H1 (cell line): ENCODE data around the gene HEPACAM.

Experiments used
- BACH1 ChIP-seq: IDR thresholded peaks from 2 replicates; pipeline ENCODE4 v1.6.1; 2012; ENCODE audit warnings: low read length, improper control_type of control experiment
- EP300 ChIP-seq, 2 experiments: IDR thresholded peaks; 1 replicate in 1 of 2; 2 replicates in 1 of 2; pipeline ENCODE4 v1.6.1; 2011 to 2012; ENCODE audit warnings: low read depth in 2 of 2, low read length in 2 of 2, mild to moderate bottlenecking in 2 of 2, borderline replicate concordance in 1 of 2, inconsistent platforms in 1 of 2, moderate library complexity in 1 of 2
- GTF2F1 ChIP-seq: IDR thresholded peaks from 2 replicates; pipeline ENCODE4 v1.6.1; 2012; ENCODE audit warnings: low read depth, low read length, improper control_type of control experiment, borderline replicate concordance
- MAX ChIP-seq: IDR thresholded peaks from 2 replicates; pipeline ENCODE4 v1.6.1; 2012; ENCODE audit warnings: inconsistent platforms
- POLR2A ChIP-seq, 2 experiments: IDR thresholded peaks; 1 replicate in 1 of 2; 2 replicates in 1 of 2; pipeline ENCODE4 v1.6.1; 2011; ENCODE audit warnings: low read depth in 2 of 2, low read length in 2 of 2, mild to moderate bottlenecking in 2 of 2; ENCODE audit errors: control extremely low read depth in 1 of 2
- POLR2AphosphoS5 ChIP-seq: IDR thresholded peaks from 2 replicates; pipeline ENCODE4 v1.6.1; 2011; ENCODE audit warnings: low read depth, low read length
- RFX5 ChIP-seq: IDR thresholded peaks from 2 replicates; pipeline ENCODE4 v1.6.1; 2011; ENCODE audit warnings: low read depth, low read length, improper control_type of control experiment, borderline replicate concordance
- SIN3A ChIP-seq, 2 experiments: IDR thresholded peaks in 1 of 2; conservative IDR thresholded peaks in 1 of 2; 2 replicates each; pipeline ENCODE4 v1.6.1; 2011 to 2012; ENCODE audit warnings: low read length in 2 of 2, improper control_type of control experiment in 1 of 2, low read depth in 1 of 2, mild to moderate bottlenecking in 1 of 2
- TAF1 ChIP-seq: IDR thresholded peaks from 2 replicates; pipeline ENCODE4 v1.6.1; 2011; ENCODE audit warnings: mild to moderate bottlenecking, low read depth, low read length
- YY1 ChIP-seq: IDR thresholded peaks from 2 replicates; pipeline ENCODE4 v1.6.1; 2011; ENCODE audit warnings: low read depth, mild to moderate bottlenecking, low read length
- ZNF274 ChIP-seq: IDR thresholded peaks from 2 replicates; pipeline ENCODE4 v1.7.0; 2012; ENCODE audit warnings: low read length, borderline replicate concordance; ENCODE audit errors: extremely low read depth
- TF ChIP-seq, protein P1 (sequence below), 3 experiments: IDR thresholded peaks; 1 replicate in 2 of 3; 2 replicates in 1 of 3; pipeline versions ENCODE4 v1.5.1 to v1.6.1; 2011; ENCODE audit warnings: low read length in 3 of 3, mild to moderate bottlenecking in 3 of 3, inconsistent platforms in 2 of 3, low read depth in 1 of 3, moderate library complexity in 1 of 3; ENCODE audit not compliant: insufficient read depth in 1 of 3; ENCODE audit errors: control extremely low read depth in 1 of 3

DNA sequence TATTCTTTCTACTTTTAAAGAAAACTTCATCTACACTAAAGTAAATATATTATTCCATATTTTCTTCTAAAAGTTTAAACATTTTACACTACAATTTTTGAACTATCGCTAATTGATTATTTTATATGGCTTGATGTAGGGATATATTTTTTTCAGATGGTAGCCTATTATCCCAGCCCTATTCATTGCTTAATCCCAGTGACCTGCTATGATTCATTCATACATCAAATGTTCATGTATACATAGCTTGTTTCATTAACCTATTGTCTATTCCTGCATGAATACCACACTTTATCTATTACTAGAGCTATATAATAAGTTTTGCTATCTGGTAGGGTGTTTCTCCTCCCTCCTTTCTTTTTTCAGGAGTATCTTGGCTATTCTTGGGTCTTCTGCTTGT is 33.2 kb downstream of the HEPACAM start:
- no peak for TF ChIP-seq POLR2A (IDR thresholded peaks at IDR 0.05; ENCODE audit: control extremely low read depth in 1 of 2, low read depth in 2 of 2, low read length in 2 of 2)
- no peak for TF ChIP-seq RFX5
- TF ChIP-seq, protein P1, sequence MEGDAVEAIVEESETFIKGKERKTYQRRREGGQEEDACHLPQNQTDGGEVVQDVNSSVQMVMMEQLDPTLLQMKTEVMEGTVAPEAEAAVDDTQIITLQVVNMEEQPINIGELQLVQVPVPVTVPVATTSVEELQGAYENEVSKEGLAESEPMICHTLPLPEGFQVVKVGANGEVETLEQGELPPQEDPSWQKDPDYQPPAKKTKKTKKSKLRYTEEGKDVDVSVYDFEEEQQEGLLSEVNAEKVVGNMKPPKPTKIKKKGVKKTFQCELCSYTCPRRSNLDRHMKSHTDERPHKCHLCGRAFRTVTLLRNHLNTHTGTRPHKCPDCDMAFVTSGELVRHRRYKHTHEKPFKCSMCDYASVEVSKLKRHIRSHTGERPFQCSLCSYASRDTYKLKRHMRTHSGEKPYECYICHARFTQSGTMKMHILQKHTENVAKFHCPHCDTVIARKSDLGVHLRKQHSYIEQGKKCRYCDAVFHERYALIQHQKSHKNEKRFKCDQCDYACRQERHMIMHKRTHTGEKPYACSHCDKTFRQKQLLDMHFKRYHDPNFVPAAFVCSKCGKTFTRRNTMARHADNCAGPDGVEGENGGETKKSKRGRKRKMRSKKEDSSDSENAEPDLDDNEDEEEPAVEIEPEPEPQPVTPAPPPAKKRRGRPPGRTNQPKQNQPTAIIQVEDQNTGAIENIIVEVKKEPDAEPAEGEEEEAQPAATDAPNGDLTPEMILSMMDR (IDR thresholded peaks at IDR 0.05; ENCODE audit: control extremely low read depth in 1 of 3, insufficient read depth in 1 of 3, low read depth in 1 of 3, low read length in 3 of 3), result no peak
- TF ChIP-seq POLR2AphosphoS5, result no peak
- TF ChIP-seq SIN3A (conservative IDR thresholded peaks at IDR 0.05 in 1 of 2, IDR thresholded peaks at IDR 0.05 in 1 of 2; ENCODE audit: low read depth in 1 of 2, low read length in 2 of 2), result no peak
- TF ChIP-seq YY1, result no peak
- TF ChIP-seq MAX, result no peak
- TF ChIP-seq EP300 (IDR thresholded peaks at IDR 0.05; ENCODE audit: borderline replicate concordance in 1 of 2, low read depth in 2 of 2, low read length in 2 of 2), result no peak
- TF ChIP-seq TAF1, result no peak
- TF ChIP-seq ZNF274, result no peak
- no peak for TF ChIP-seq GTF2F1
- no peak for TF ChIP-seq BACH1
